K562 (cell line): Measurements from ENCODE around the gene ANKS1A. TPM values are rescaled to one million over a fixed set of nuclear protein-coding genes. Genes with fewer than 3 reads are reported as not detected.

ENCODE experiments used
- CEBPZ ChIP-seq: fragments of 150-350 bp; IDR thresholded peaks from 2 replicates; pipeline ENCODE4 v1.6.1; 2014; ENCODE audit warnings: low read depth, mild to moderate bottlenecking, low read length, borderline replicate concordance
- CHD4 ChIP-seq: fragments of 200-600 bp; sonication (generic); IDR thresholded peaks from 3 replicates; pipeline ENCODE4 v1.6.1; 2012; ENCODE audit warnings: low read depth, mild to moderate bottlenecking, mixed read lengths, low read length, inconsistent platforms; ENCODE audit not compliant: insufficient read depth, insufficient replicate concordance, poor library complexity, severe bottlenecking
- ERF ChIP-seq: fragments of 450-650 bp; formaldehyde crosslinking; IDR thresholded peaks from 2 replicates; pipeline ENCODE4 v1.4.0; 2020; ENCODE audit warnings: mild to moderate bottlenecking, mixed read lengths
- KAT2B ChIP-seq: IDR thresholded peaks from one replicate; pipeline ENCODE4 v1.6.1; 2012; ENCODE audit warnings: low read depth, mild to moderate bottlenecking, control low read depth, inconsistent platforms, low read length, moderate library complexity
- KLF13 ChIP-seq: fragments of 450-650 bp; IDR thresholded peaks from 2 replicates; pipeline ENCODE4 v1.6.1; 2016; ENCODE audit warnings: missing genetic modification characterization, low read depth, mild to moderate bottlenecking, missing compliant biosample characterization, moderate library complexity, borderline replicate concordance
- NFRKB ChIP-seq: fragments of 450-650 bp; IDR thresholded peaks from 2 replicates; pipeline ENCODE4 v1.6.1; 2016; ENCODE audit warnings: low read depth
- POLR2A ChIP-seq: fragments of 450-650 bp; conservative IDR thresholded peaks from 2 replicates; pipeline ENCODE4 v1.6.1; 2016
- POLR2B ChIP-seq: fragments of 450-650 bp; IDR thresholded peaks from 2 replicates; pipeline ENCODE4 v1.6.1; 2018; ENCODE audit warnings: low read depth; ENCODE audit not compliant: partially characterized antibody
- RBM22 ChIP-seq: fragments of 200-400 bp; formaldehyde crosslinking; IDR thresholded peaks from 2 replicates; pipeline ENCODE4 v1.6.1; 2018; ENCODE audit warnings: low read length, low read depth; ENCODE audit not compliant: poor library complexity, severe bottlenecking
- UBTF ChIP-seq, 2 experiments: IDR thresholded peaks; 2 replicates each; pipeline ENCODE4 v1.6.1; 2012; ENCODE audit warnings: improper control_type of control experiment in 2 of 2, low read depth in 2 of 2, low read length in 2 of 2, borderline replicate concordance in 1 of 2
- ZKSCAN8 ChIP-seq: fragments of 200-800 bp; sonication (Bioruptor generic); IDR thresholded peaks from 2 replicates; pipeline ENCODE4 v1.6.1; 2016; ENCODE audit warnings: missing genetic modification characterization, missing compliant biosample characterization
- ZNF134 ChIP-seq: fragments of 250-450 bp; sonication (Bioruptor Pico); conservative IDR thresholded peaks from 2 replicates; pipeline ENCODE4 v1.4.0; 2020
- ZNF551 ChIP-seq: fragments of 250-450 bp; sonication (Bioruptor Pico); IDR thresholded peaks from 2 replicates; pipeline ENCODE4 v1.5.0; 2021; ENCODE audit warnings: mild to moderate bottlenecking, moderate library complexity
- ZNF584 ChIP-seq: fragments of 200-800 bp; sonication (Bioruptor generic); IDR thresholded peaks from 2 replicates; pipeline ENCODE4 v1.6.1; 2016; ENCODE audit warnings: low read depth, mild to moderate bottlenecking, missing genetic modification characterization, missing compliant biosample characterization
- polyA plus RNA-seq, 8 experiments: library from polyadenylated mRNA; depleted of rRNA in 4 of 8; stranded (reverse) in 5 of 8; unstranded in 3 of 8; fragments of >200 nt; fragmentation: Nextera tagmentation in 2 of 8; fragmentation: Illumina TruSeq in 1 of 8; extraction: Ambion mirVana in 2 of 8; extraction: Trizol in 1 of 8; gene quantifications; 2 replicates each; pipeline versions ENCODE4 v1.2.1 to v1.2.3, GENCODE V29; 2011 to 2014; ENCODE audit warnings: inconsistent platforms in 1 of 8, missing spikeins in 1 of 8
- total RNA-seq, 7 experiments: library from RNA; depleted of rRNA in 6 of 7; stranded (reverse); fragments of >200 nt in 6 of 7; fragmentation: Illumina TruSeq in 2 of 7; extraction: Trizol in 2 of 7; gene quantifications; 2 replicates each; pipeline versions ENCODE4 v1.2.1 to v1.2.3, GENCODE V29; 2011 to 2021; ENCODE audit warnings: low replicate concordance in 1 of 7
- TF ChIP-seq, protein P1 (sequence below): sonication (generic); IDR thresholded peaks from 2 replicates; pipeline ENCODE4 v1.6.1; 2016
- TF ChIP-seq, protein P2 (sequence below): fragments of 250-450 bp; sonication (Bioruptor Pico); IDR thresholded peaks from 2 replicates; pipeline ENCODE4 v1.8.0; 2021; ENCODE audit warnings: borderline replicate concordance, mild to moderate bottlenecking, moderate library complexity; ENCODE audit not compliant: poor library complexity, severe bottlenecking
- TF ChIP-seq, protein P3 (sequence below): fragments of 150-350 bp; conservative IDR thresholded peaks from 2 replicates; pipeline ENCODE4 v1.6.1; 2014; ENCODE audit warnings: low read length

The ANKS1A gene
- total and polyA plus RNA-seq, 9 of the 15 experiments (the other 6 are each of a cell fraction or from before 2014, with no cell fraction given), result 1.1 to 13.8 (median 5.3) TPM

GRCh38 chr6:34877869-34878485 lies 11.1 kb upstream of the ANKS1A start (continued):
- TF ChIP-seq, protein P1, sequence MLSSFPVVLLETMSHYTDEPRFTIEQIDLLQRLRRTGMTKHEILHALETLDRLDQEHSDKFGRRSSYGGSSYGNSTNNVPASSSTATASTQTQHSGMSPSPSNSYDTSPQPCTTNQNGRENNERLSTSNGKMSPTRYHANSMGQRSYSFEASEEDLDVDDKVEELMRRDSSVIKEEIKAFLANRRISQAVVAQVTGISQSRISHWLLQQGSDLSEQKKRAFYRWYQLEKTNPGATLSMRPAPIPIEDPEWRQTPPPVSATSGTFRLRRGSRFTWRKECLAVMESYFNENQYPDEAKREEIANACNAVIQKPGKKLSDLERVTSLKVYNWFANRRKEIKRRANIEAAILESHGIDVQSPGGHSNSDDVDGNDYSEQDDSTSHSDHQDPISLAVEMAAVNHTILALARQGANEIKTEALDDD, result no peak
- TF ChIP-seq UBTF (IDR thresholded peaks at IDR 0.05; ENCODE audit: borderline replicate concordance in 1 of 2, low read depth in 2 of 2, low read length in 2 of 2), result no peak
- no peak for TF ChIP-seq ZNF551 (CRISPR knock-in tag)
- TF ChIP-seq ZKSCAN8 (CRISPR knock-in tag), result no peak
- TF ChIP-seq ERF (CRISPR knock-in tag), result no peak
- TF ChIP-seq KLF13 (tag), result no peak
- no peak for TF ChIP-seq NFRKB
- no peak for TF ChIP-seq ZNF134 (CRISPR knock-in tag)
- TF ChIP-seq POLR2B, result peak; percentile 6
- no peak for TF ChIP-seq CEBPZ
- TF ChIP-seq ZNF584 (CRISPR knock-in tag), result no peak
- no peak for TF ChIP-seq KAT2B
- TF ChIP-seq POLR2A, result peak; percentile 47
- TF ChIP-seq RBM22, result peak; percentile 45
- TF ChIP-seq CHD4, result no peak
- TF ChIP-seq, protein P2, sequence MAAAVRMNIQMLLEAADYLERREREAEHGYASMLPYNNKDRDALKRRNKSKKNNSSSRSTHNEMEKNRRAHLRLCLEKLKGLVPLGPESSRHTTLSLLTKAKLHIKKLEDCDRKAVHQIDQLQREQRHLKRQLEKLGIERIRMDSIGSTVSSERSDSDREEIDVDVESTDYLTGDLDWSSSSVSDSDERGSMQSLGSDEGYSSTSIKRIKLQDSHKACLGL (CRISPR knock-in tag), result no peak
- TF ChIP-seq, protein P3, sequence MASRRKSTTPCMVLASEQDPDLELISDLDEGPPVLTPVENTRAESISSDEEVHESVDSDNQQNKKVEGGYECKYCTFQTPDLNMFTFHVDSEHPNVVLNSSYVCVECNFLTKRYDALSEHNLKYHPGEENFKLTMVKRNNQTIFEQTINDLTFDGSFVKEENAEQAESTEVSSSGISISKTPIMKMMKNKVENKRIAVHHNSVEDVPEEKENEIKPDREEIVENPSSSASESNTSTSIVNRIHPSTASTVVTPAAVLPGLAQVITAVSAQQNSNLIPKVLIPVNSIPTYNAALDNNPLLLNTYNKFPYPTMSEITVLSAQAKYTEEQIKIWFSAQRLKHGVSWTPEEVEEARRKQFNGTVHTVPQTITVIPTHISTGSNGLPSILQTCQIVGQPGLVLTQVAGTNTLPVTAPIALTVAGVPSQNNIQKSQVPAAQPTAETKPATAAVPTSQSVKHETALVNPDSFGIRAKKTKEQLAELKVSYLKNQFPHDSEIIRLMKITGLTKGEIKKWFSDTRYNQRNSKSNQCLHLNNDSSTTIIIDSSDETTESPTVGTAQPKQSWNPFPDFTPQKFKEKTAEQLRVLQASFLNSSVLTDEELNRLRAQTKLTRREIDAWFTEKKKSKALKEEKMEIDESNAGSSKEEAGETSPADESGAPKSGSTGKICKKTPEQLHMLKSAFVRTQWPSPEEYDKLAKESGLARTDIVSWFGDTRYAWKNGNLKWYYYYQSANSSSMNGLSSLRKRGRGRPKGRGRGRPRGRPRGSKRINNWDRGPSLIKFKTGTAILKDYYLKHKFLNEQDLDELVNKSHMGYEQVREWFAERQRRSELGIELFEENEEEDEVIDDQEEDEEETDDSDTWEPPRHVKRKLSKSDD, result no peak
